Peyer's patch (tissue), 4 donors: ENCODE data around the gene FAT1. TPM values are rescaled to one million over a fixed set of nuclear protein-coding genes. Genes with fewer than 3 reads are reported as not detected.
A peak's percentile ranks its signal among the peaks of the same experiment; 100 is the strongest.

Source experiments
- DNase-seq, 3 donors: peaks; one replicate each; pipeline ENCODE4 v3.0.0-alpha.2; 2017 to 2019
- H3K27ac ChIP-seq, 4 donors: fragments of 200-600 bp; sonication (generic); one replicate each; pipeline ENCODE4 v1.5.1; 2016 to 2019
- H3K27me3 ChIP-seq, 2 donors: fragments of 200-600 bp; sonication (generic); one replicate each; pipeline ENCODE4 v1.5.1; 2019
- H3K36me3 ChIP-seq, 3 donors: fragments of 200-600 bp; sonication (generic); one replicate each; pipeline ENCODE4 v1.5.1; 2016 to 2019
- H3K4me1 ChIP-seq, 4 donors: fragments of 200-600 bp; sonication (generic); one replicate each; pipeline ENCODE4 v1.5.1; 2016 to 2019
- H3K4me3 ChIP-seq, 4 donors: fragments of 200-600 bp; sonication (generic); 1 replicate in 3 of 4; 2 replicates in 1 of 4; pipeline ENCODE4 v1.5.1; 2016 to 2019; ENCODE audit warnings: mild to moderate bottlenecking in 1 of 4
- H3K9me3 ChIP-seq, 4 donors: fragments of 200-600 bp; sonication (generic); one replicate each; pipeline ENCODE4 v1.5.1; 2016 to 2019; ENCODE audit warnings: mild to moderate bottlenecking in 1 of 4
- CTCF ChIP-seq, 6 experiments: fragments of 450-650 bp in 4 of 6; fragments of 200-600 bp in 2 of 6; sonication (generic) in 1 of 6; IDR thresholded peaks; one replicate each; pipeline ENCODE4 v1.5.1; 2017 to 2019; ENCODE audit warnings: antibody characterized with exemption in 6 of 6, mild to moderate bottlenecking in 3 of 6, moderate library complexity in 1 of 6
- POLR2A ChIP-seq, 2 donors: fragments of 450-650 bp; IDR thresholded peaks; one replicate each; pipeline ENCODE4 v1.5.1; 2017; ENCODE audit warnings: antibody characterized with exemption in 2 of 2, mild to moderate bottlenecking in 2 of 2, moderate library complexity in 2 of 2
- total RNA-seq, 4 donors: library from RNA; depleted of rRNA; stranded (reverse); fragments of >200 nt; gene quantifications; one replicate each; pipeline ENCODE4 v1.1.0, GENCODE V29; 2016

Gene FAT1, protein sequence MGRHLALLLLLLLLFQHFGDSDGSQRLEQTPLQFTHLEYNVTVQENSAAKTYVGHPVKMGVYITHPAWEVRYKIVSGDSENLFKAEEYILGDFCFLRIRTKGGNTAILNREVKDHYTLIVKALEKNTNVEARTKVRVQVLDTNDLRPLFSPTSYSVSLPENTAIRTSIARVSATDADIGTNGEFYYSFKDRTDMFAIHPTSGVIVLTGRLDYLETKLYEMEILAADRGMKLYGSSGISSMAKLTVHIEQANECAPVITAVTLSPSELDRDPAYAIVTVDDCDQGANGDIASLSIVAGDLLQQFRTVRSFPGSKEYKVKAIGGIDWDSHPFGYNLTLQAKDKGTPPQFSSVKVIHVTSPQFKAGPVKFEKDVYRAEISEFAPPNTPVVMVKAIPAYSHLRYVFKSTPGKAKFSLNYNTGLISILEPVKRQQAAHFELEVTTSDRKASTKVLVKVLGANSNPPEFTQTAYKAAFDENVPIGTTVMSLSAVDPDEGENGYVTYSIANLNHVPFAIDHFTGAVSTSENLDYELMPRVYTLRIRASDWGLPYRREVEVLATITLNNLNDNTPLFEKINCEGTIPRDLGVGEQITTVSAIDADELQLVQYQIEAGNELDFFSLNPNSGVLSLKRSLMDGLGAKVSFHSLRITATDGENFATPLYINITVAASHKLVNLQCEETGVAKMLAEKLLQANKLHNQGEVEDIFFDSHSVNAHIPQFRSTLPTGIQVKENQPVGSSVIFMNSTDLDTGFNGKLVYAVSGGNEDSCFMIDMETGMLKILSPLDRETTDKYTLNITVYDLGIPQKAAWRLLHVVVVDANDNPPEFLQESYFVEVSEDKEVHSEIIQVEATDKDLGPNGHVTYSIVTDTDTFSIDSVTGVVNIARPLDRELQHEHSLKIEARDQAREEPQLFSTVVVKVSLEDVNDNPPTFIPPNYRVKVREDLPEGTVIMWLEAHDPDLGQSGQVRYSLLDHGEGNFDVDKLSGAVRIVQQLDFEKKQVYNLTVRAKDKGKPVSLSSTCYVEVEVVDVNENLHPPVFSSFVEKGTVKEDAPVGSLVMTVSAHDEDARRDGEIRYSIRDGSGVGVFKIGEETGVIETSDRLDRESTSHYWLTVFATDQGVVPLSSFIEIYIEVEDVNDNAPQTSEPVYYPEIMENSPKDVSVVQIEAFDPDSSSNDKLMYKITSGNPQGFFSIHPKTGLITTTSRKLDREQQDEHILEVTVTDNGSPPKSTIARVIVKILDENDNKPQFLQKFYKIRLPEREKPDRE (N-terminal part only)
- total RNA-seq, result 100 to 1,000 TPM in 3 of 4 donors, 10 to 100 TPM in 1; 88.3 to 580 (median 468) TPM

- peak within 1 kb of the TSS; percentile 40 to 88 (median 68) for H3K4me3 ChIP-seq
- no peaks in the 10 kb centered on the region for H3K36me3 ChIP-seq
- H3K27me3 ChIP-seq, result no peaks in the 10 kb centered on the region
- peak within 1 kb of the TSS; percentile 64 to 97 (median 96) for H3K27ac ChIP-seq
- peak in 2 of 3 donors; percentile 71 to 84 for DNase-seq
- H3K4me1 ChIP-seq, result no peaks in the 10 kb centered on the region
- H3K9me3 ChIP-seq, result no peaks in the 10 kb centered on the region
- no peak for TF ChIP-seq CTCF (IDR thresholded peaks at IDR 0.05)
- TF ChIP-seq POLR2A (IDR thresholded peaks at IDR 0.05), result peak; percentile 47
Measured at GRCh38 chr4:186723292-186724057, at the start of gene FAT1. TSS of gene FAT1 (minus strand) at chr4:186723856. CDS start at chr4:186709827, 14,029 bp downstream.

- H3K9me3 ChIP-seq, result no peaks in the 10 kb centered on the region
- TF ChIP-seq CTCF (IDR thresholded peaks at IDR 0.05) (no peak), POLR2A (IDR thresholded peaks at IDR 0.05) (no peak)
- no peaks in the 10 kb centered on the region for H3K36me3 ChIP-seq
- no peaks in the 10 kb centered on the region for H3K4me1 ChIP-seq
- H3K27me3 ChIP-seq, result no peaks in the 10 kb centered on the region
- no peak overlapping the region for H3K4me3 ChIP-seq
- no peak for DNase-seq
- no peak overlapping the region for H3K27ac ChIP-seq
Measured at GRCh38 chr4:186772936-186773487, 49.4 kb upstream of the FAT1 start.

DNA sequence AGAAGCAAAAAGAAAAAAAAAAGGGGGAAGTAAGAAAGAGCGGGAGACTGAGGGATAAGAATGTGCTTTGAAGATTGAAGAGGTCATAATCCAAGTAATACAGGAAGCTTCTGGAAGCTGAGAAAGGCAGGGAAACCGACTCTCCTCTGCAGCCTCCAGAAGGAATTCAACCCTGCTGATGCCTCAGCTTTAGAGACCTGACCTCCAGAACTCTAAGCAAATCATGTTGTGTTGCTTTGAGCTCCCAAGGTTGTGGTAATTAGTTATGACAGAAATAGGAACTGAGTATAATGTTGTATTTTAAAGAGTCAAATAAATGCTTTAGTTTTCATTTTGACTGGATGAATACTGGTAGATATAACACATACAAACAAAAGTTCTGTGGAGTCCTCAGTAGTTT lies 48.0 kb upstream of the FAT1 start:
- Histone ChIP-seq H3K4me1 (peaks cover 0 to under 1% (median 0%) of the 10 kb centered on the region in 4 donors), H3K36me3 (no peaks in the 10 kb centered on the region), H3K9me3 (no peaks in the 10 kb centered on the region), H3K27ac (no peak overlapping the region), H3K27me3 (no peaks in the 10 kb centered on the region), H3K4me3 (no peak overlapping the region)
- DNase-seq, result no peak
- no peak for TF ChIP-seq POLR2A (IDR thresholded peaks at IDR 0.05)
- TF ChIP-seq CTCF (IDR thresholded peaks at IDR 0.05), result no peak

DNA sequence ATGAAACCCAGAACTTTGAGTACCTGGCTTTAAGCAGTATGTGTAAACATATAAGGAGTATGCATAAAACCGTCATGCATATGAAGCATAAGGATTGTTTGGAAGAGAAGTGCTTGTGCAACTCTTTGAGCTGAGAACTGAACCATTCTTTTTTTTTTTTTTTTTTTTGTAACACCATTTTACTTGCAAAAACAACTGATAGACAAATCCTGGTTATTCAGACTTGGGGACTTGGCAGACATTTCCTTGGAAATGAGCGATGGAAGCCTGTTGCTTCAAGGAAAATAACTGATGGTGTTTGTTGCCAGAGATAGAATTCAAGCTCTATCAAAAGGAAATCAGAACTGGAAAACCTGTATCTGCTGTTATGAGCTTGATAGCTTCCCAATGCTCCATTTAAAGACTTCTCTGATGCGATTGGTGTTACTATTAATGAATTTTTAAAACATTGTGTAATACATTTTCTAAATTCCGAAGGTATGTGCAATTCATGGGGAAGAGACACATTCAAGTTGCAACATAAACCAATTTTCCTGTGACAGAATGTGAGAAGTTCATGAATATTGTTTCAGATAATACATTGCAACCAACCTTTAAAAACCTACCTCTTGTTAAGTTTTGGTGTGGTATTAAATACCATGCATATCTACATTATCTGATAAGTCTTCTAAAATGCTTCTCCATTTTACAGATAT lies 47.0 kb upstream of the FAT1 start:
- H3K4me3 ChIP-seq, result no peak overlapping the region
- no peak overlapping the region for H3K27ac ChIP-seq
- H3K27me3 ChIP-seq, result no peaks in the 10 kb centered on the region
- TF ChIP-seq POLR2A (IDR thresholded peaks at IDR 0.05) (no peak), CTCF (IDR thresholded peaks at IDR 0.05) (no peak)
- DNase-seq, result no peak
- peaks cover 0 to 6% (median 0%) of the 10 kb centered on the region in 4 donors for H3K4me1 ChIP-seq
- H3K36me3 ChIP-seq, result no peaks in the 10 kb centered on the region
- H3K9me3 ChIP-seq, result no peaks in the 10 kb centered on the region
